Testis (tissue), 2 donors: ENCODE data around the gene CINP.
"Not testable (repeated sequence)": the region's sequence is repeated elsewhere in the genome, so short reads cannot be mapped to it uniquely, and the experiment has no call there.

ENCODE experiments used
- CTCF ChIP-seq, 3 experiments: fragments of 450-650 bp in 2 of 3; fragments of 200-600 bp in 1 of 3; sonication (generic) in 1 of 3; IDR thresholded peaks; one replicate each; pipeline ENCODE4 v1.5.1; 2016 to 2019; ENCODE audit warnings: antibody characterized with exemption in 3 of 3, mild to moderate bottlenecking in 2 of 3, moderate library complexity in 1 of 3
- POLR2A ChIP-seq: fragments of 450-650 bp; IDR thresholded peaks from one replicate; pipeline ENCODE4 v1.6.1; 2017; ENCODE audit warnings: antibody characterized with exemption, mild to moderate bottlenecking, moderate library complexity

GRCh38 chr14:102351593-102351992 is 11.1 kb downstream of the CINP start:
- not testable (repeated sequence) for TF ChIP-seq CTCF (IDR thresholded peaks at IDR 0.05); POLR2A
